Endothelial cell of umbilical vein (primary cell): Measurements from ENCODE around the gene HOXB2.
A peak's percentile ranks its signal among the peaks of the same experiment; 100 is the strongest.

ENCODE experiments used
- EZH2 ChIP-seq: IDR thresholded peaks from 2 replicates; pipeline ENCODE4 v1.6.1; 2012; ENCODE audit warnings: borderline replicate concordance, low read depth, mild to moderate bottlenecking, moderate library complexity, low read length, inconsistent platforms; ENCODE audit not compliant: severe bottlenecking
- FOS ChIP-seq: IDR thresholded peaks from 2 replicates; pipeline ENCODE4 v1.6.1; 2011; ENCODE audit warnings: mild to moderate bottlenecking, low read length, moderate library complexity, borderline replicate concordance; ENCODE audit not compliant: insufficient read depth
- GATA2 ChIP-seq: IDR thresholded peaks from 2 replicates; pipeline ENCODE4 v1.7.0; 2011; ENCODE audit warnings: low read depth, mild to moderate bottlenecking, moderate library complexity, mixed read lengths, low read length; ENCODE audit not compliant: insufficient read length, insufficient read depth
- JUN ChIP-seq: IDR thresholded peaks from 2 replicates; pipeline ENCODE4 v1.6.1; 2011; ENCODE audit warnings: borderline replicate concordance, low read depth; ENCODE audit not compliant: insufficient read length, insufficient read depth
- MYC ChIP-seq: IDR thresholded peaks from one replicate; pipeline ENCODE4 v1.6.1; 2011; ENCODE audit warnings: mild to moderate bottlenecking, low read depth, low read length
- POLR2A ChIP-seq: IDR thresholded peaks from 2 replicates; pipeline ENCODE4 v1.6.1; 2012; ENCODE audit warnings: low read depth, mild to moderate bottlenecking, control low read depth, low read length
- POLR2AphosphoS5 ChIP-seq: IDR thresholded peaks from 2 replicates; pipeline ENCODE4 v1.6.1; 2012; ENCODE audit warnings: low read depth, mild to moderate bottlenecking, control low read depth, low read length, moderate library complexity; ENCODE audit not compliant: insufficient read depth
- TF ChIP-seq, protein P1 (sequence below), 2 donors: IDR thresholded peaks; 1 replicate in 1 of 2; 2 replicates in 1 of 2; pipeline ENCODE4 v1.5.1; 2011; ENCODE audit warnings: low read length in 2 of 2, mild to moderate bottlenecking in 2 of 2, moderate library complexity in 2 of 2, control low read depth in 1 of 2, inconsistent platforms in 1 of 2, low read depth in 1 of 2; ENCODE audit not compliant: insufficient read depth in 1 of 2; ENCODE audit errors: extremely low read depth in 1 of 2
- TF ChIP-seq, protein P2 (sequence below): IDR thresholded peaks from 2 replicates; pipeline ENCODE4 v1.6.1; 2011; ENCODE audit not compliant: insufficient read depth, insufficient read length

DNA sequence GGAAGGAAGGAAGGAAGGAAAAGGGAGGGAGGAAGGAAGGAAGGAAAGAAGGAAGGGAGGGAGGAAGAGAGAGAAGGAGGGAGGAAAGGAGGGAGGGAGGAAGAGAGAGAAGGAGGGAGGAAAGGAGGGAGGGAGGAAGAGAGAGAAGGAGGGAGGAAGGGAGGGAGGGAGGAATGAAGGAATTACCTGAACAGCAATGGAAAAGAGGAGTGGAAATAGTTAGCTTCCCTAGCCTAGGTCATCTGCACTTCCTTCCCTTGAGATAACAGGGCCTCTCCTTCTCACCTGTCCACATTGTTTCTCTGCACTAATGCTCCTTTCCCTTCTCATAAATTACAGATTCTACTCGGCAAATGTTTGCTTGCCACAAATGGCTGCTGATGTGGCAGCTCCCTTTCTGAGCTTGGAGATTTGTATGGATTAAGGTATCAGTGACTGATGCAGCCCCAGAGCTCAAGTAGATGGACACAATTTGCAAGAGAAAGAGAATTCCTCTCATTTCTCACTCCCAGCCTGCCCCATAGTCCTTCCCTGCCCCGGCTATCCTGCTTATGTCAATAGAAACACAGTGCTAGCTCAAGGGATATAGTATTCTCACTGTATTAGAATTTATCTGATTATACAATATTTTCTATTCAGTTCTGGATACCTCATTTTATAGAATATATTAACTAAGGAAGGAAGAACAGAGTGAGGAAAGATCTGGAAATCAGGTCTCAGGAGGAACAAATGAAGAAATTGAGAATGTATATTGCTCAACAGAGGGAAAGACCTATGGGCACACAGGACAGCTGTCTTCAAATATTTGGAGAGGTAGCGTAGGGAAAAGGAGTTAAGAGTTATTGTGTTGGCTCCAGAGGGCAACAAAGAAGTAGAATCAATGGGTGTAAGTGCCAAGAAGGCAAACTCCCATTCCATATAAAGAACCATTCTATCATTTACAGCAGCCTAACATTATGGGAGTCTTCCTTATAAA, 28.7 kb downstream of the HOXB2 start:
- TF ChIP-seq, protein P1, sequence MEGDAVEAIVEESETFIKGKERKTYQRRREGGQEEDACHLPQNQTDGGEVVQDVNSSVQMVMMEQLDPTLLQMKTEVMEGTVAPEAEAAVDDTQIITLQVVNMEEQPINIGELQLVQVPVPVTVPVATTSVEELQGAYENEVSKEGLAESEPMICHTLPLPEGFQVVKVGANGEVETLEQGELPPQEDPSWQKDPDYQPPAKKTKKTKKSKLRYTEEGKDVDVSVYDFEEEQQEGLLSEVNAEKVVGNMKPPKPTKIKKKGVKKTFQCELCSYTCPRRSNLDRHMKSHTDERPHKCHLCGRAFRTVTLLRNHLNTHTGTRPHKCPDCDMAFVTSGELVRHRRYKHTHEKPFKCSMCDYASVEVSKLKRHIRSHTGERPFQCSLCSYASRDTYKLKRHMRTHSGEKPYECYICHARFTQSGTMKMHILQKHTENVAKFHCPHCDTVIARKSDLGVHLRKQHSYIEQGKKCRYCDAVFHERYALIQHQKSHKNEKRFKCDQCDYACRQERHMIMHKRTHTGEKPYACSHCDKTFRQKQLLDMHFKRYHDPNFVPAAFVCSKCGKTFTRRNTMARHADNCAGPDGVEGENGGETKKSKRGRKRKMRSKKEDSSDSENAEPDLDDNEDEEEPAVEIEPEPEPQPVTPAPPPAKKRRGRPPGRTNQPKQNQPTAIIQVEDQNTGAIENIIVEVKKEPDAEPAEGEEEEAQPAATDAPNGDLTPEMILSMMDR (IDR thresholded peaks at IDR 0.05; ENCODE audit: extremely low read depth in 1 of 2, insufficient read depth in 1 of 2, low read depth in 1 of 2, low read length in 2 of 2), result no peak
- peak; percentile 32 for TF ChIP-seq EZH2
- no peak for TF ChIP-seq POLR2AphosphoS5
- TF ChIP-seq POLR2A, result no peak
- TF ChIP-seq, protein P2, sequence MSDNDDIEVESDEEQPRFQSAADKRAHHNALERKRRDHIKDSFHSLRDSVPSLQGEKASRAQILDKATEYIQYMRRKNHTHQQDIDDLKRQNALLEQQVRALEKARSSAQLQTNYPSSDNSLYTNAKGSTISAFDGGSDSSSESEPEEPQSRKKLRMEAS, result no peak
- TF ChIP-seq FOS, result no peak
- no peak for TF ChIP-seq MYC
- no peak for TF ChIP-seq JUN
- TF ChIP-seq GATA2, result no peak
